Activated gamma-delta T cell (primary cell): ENCODE measurements around the gene KCNE5.
"Not testable (repeated sequence)": the region's sequence is repeated elsewhere in the genome, so short reads cannot be mapped to it uniquely, and the experiment has no call there.

ENCODE experiments used
- DNase-seq: peaks from one replicate; lab custom pipeline; 2025; lab: John Stamatoyannopoulos, UW

The KCNE5 gene

DNA sequence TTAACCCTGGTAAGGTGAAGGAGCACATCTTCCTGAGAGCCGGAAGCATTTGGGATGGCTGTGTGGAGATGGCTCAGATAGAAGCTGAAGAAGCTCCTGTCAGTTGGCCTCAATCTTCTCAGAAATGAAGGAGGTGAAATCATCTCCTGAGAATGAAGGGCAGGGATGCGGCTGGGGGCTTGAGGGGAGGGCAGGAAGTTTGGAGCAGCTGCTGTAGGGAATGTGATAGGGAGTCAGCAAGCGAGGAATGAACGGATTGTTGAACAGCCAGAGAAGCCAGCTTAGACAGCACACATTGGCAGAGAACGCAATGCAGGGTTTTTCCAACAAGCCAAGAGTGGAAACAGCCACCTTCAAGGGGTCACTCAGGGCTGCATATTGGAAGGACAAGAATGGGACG, 10.0 kb downstream of the KCNE5 start:
- DNase-seq = no peak

- no peak for DNase-seq
Measured at GRCh38 chrX:109601486-109601885, 23.5 kb downstream of the KCNE5 start.

- peak; percentile 6 for DNase-seq
Measured at GRCh38 chrX:109600237-109600651, 24.7 kb downstream of the KCNE5 start.

- no peak for DNase-seq
Measured at GRCh38 chrX:109596015-109596414, 29.0 kb downstream of the KCNE5 start.

GRCh38 chrX:109590176-109590575, 34.8 kb downstream of the KCNE5 start:
- no peak for DNase-seq

- peak; percentile 5 for DNase-seq
Measured at GRCh38 chrX:109585488-109585887, 39.5 kb downstream of the KCNE5 start.

- no peak for DNase-seq
Measured at GRCh38 chrX:109578916-109579315, 46.1 kb downstream of the KCNE5 start.

GRCh38 chrX:109577055-109577454, 47.9 kb downstream of the KCNE5 start:
- DNase-seq = no peak

DNA sequence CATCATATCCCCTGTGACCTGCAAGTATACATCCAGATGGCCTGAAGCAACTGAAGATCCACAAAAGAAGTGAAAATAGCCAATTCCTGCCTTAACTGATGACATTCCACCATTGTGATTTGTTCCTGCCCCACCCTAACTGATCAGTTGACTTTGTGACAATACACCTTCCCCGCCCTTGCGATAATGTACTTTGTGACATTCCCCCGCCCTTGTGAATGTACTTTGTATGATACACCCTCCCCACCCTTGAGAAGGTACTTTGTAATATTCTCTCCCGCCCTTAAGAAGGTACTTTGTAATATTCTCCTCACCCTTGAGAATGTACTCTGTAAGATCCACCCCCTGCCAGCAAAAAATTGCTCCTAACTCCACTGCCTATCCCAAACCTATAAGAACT, 48.9 kb downstream of the KCNE5 start:
- not testable (repeated sequence) for DNase-seq
